GM12892 (cell line): Measurements from ENCODE around the gene RNF151.

ENCODE experiments used
- POLR2A ChIP-seq: IDR thresholded peaks from 2 replicates; pipeline ENCODE4 v1.6.1; 2011; ENCODE audit warnings: low read depth, low read length, control low read depth
- POLR2AphosphoS5 ChIP-seq: IDR thresholded peaks from 2 replicates; pipeline ENCODE4 v1.6.1; 2011; ENCODE audit warnings: low read depth, low read length, control low read depth
- TAF1 ChIP-seq: IDR thresholded peaks from 2 replicates; pipeline ENCODE4 v1.6.1; 2011; ENCODE audit warnings: low read depth, mild to moderate bottlenecking, control low read depth, low read length, borderline replicate concordance

GRCh38 chr16:1941162-1942046 lies 25.3 kb upstream of the RNF151 start:
- TF ChIP-seq POLR2AphosphoS5 (no peak), POLR2A (no peak), TAF1 (no peak)
